HepG2 (cell line): ENCODE measurements around the gene RPUSD3. TPM values are rescaled to one million over a fixed set of nuclear protein-coding genes. Genes with fewer than 3 reads are reported as not detected.

Experiments
- BHLHE40 ChIP-seq: IDR thresholded peaks from 2 replicates; pipeline ENCODE4 v1.6.1; 2011; ENCODE audit warnings: low read length, improper control_type of control experiment
- CREB1 ChIP-seq, 2 experiments: fragments of 450-650 bp in 1 of 2; IDR thresholded peaks; 2 replicates each; pipeline ENCODE4 v1.6.1; 2016 to 2017; ENCODE audit warnings: control low read depth in 1 of 2, mild to moderate bottlenecking in 1 of 2, missing compliant biosample characterization in 1 of 2, missing genetic modification characterization in 1 of 2
- EP300 ChIP-seq, 3 experiments: sonication (generic) in 1 of 3; formaldehyde crosslinking in 1 of 3; IDR thresholded peaks; 2 replicates each; pipeline versions ENCODE4 v1.5.1 to v1.6.1; 2011 to 2020; ENCODE audit warnings: low read depth in 2 of 3, low read length in 2 of 3, borderline replicate concordance in 1 of 3, improper control_type of control experiment in 1 of 3, mild to moderate bottlenecking in 1 of 3, missing genetic modification reagents in 1 of 3, moderate library complexity in 1 of 3
- HOXD1 ChIP-seq: sonication (generic); formaldehyde crosslinking; IDR thresholded peaks from 2 replicates; pipeline ENCODE4 v1.5.0; 2020; ENCODE audit warnings: missing genetic modification reagents
- PBX3 ChIP-seq: sonication (generic); formaldehyde crosslinking; IDR thresholded peaks from 2 replicates; pipeline ENCODE4 v1.8.1; 2023; ENCODE audit warnings: missing genetic modification reagents, inconsistent platforms, borderline replicate concordance
- PHF8 ChIP-seq: sonication (generic); formaldehyde crosslinking; IDR thresholded peaks from 2 replicates; pipeline ENCODE4 v1.5.0; 2020; ENCODE audit warnings: missing genetic modification reagents
- POGK ChIP-seq: sonication (generic); formaldehyde crosslinking; conservative IDR thresholded peaks from 2 replicates; pipeline ENCODE4 v1.8.0; 2022; ENCODE audit warnings: mild to moderate bottlenecking, moderate library complexity, missing genetic modification reagents
- SIX1 ChIP-seq: sonication (generic); formaldehyde crosslinking; IDR thresholded peaks from 2 replicates; pipeline ENCODE4 v1.4.0; 2020; ENCODE audit warnings: missing genetic modification reagents, borderline replicate concordance
- TEAD3 ChIP-seq: optimal IDR thresholded peaks from 2 replicates; pipeline ENCODE3; 2016; ENCODE audit warnings: borderline replicate concordance
- TMF1 ChIP-seq: sonication (generic); formaldehyde crosslinking; IDR thresholded peaks from 2 replicates; pipeline ENCODE4 v1.8.1; 2022; ENCODE audit warnings: low read depth, missing genetic modification reagents
- ZBTB46 ChIP-seq: sonication (generic); formaldehyde crosslinking; IDR thresholded peaks from 2 replicates; pipeline ENCODE4 v1.4.0; 2020; ENCODE audit warnings: mild to moderate bottlenecking, missing genetic modification reagents, borderline replicate concordance
- ZNF777 ChIP-seq: sonication (generic); formaldehyde crosslinking; IDR thresholded peaks from 2 replicates; pipeline ENCODE4 v1.4.0; 2020; ENCODE audit warnings: missing genetic modification reagents
- polyA plus RNA-seq, 8 experiments: library from polyadenylated mRNA; depleted of rRNA in 3 of 8; stranded (reverse) in 7 of 8; unstranded in 1 of 8; fragments of >200 nt; fragmentation: Illumina TruSeq in 4 of 8; extraction: Trizol in 4 of 8; gene quantifications; 2 replicates each; pipeline versions ENCODE4 v1.2.1 to v1.2.3, GENCODE V29; 2011 to 2016; ENCODE audit warnings: low read depth in 4 of 8, missing spikeins in 1 of 8, mixed read lengths in 1 of 8; ENCODE audit not compliant: insufficient read depth in 1 of 8
- total RNA-seq, 5 experiments: library from RNA; depleted of rRNA; stranded (reverse); fragments of >200 nt; fragmentation: Illumina TruSeq; extraction: Trizol; gene quantifications; 2 replicates each; pipeline ENCODE4 v1.2.3, GENCODE V29; 2016; ENCODE audit warnings: low read depth in 1 of 5
- TF ChIP-seq, protein P1 (sequence below): sonication (generic); formaldehyde crosslinking; IDR thresholded peaks from 2 replicates; pipeline ENCODE4 v1.5.0; 2020; ENCODE audit warnings: mild to moderate bottlenecking, missing genetic modification reagents
- TF ChIP-seq, protein P2 (sequence below): sonication (generic); IDR thresholded peaks from 2 replicates; pipeline ENCODE4 v1.6.1; 2016; ENCODE audit warnings: low read depth, borderline replicate concordance
- TF ChIP-seq, protein P3 (sequence below): sonication (generic); formaldehyde crosslinking; IDR thresholded peaks from 2 replicates; pipeline ENCODE4 v1.5.1; 2020; ENCODE audit warnings: mild to moderate bottlenecking, missing genetic modification reagents, moderate library complexity

Gene RPUSD3
- total and polyA plus RNA-seq, 2 of the 13 experiments (the other 11 are each of a cell fraction or from before 2014, with no cell fraction given): 32.1 to 48.7 TPM

GRCh38 chr3:9843715-9844438 is at the start of gene RPUSD3 (continued):
- TF ChIP-seq, protein P1, sequence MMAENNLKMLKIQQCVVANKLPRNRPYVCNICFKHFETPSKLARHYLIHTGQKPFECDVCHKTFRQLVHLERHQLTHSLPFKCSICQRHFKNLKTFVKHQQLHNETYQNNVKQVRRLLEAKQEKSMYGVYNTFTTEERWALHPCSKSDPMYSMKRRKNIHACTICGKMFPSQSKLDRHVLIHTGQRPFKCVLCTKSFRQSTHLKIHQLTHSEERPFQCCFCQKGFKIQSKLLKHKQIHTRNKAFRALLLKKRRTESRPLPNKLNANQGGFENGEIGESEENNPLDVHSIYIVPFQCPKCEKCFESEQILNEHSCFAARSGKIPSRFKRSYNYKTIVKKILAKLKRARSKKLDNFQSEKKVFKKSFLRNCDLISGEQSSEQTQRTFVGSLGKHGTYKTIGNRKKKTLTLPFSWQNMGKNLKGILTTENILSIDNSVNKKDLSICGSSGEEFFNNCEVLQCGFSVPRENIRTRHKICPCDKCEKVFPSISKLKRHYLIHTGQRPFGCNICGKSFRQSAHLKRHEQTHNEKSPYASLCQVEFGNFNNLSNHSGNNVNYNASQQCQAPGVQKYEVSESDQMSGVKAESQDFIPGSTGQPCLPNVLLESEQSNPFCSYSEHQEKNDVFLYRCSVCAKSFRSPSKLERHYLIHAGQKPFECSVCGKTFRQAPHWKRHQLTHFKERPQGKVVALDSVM (CRISPR knock-in tag): no peak
- TF ChIP-seq HOXD1 (no peak), TMF1 (CRISPR knock-in tag) (peak; percentile 50; the same call in 1 of the 2 replicates), TEAD3 (CRISPR knock-in tag) (peak; percentile 20), CREB1 (IDR thresholded peaks at IDR 0.05) (peak; percentile 34; the same call in 1 of the 2 replicates), CREB1 (CRISPR knock-in tag; IDR thresholded peaks at IDR 0.05) (peak; percentile 32; the same call in 1 of the 2 replicates), ZNF777 (peak; percentile 67; the same call in 1 of the 2 replicates), BHLHE40 (peak; percentile 44; the same call in 1 of the 2 replicates), ZBTB46 (CRISPR knock-in tag) (no peak), POGK (no peak), SIX1 (CRISPR knock-in tag) (no peak), PBX3 (CRISPR knock-in tag) (peak; percentile 68; the same call in 1 of the 2 replicates), EP300 (IDR thresholded peaks at IDR 0.05; ENCODE audit: low read depth in 2 of 2, low read length in 2 of 2) (no peak), EP300 (CRISPR knock-in tag; IDR thresholded peaks at IDR 0.05; ENCODE audit: borderline replicate concordance) (no peak; the same call in 1 of the 2 replicates), PHF8 (CRISPR knock-in tag) (peak; percentile 95)
- TF ChIP-seq, protein P2, sequence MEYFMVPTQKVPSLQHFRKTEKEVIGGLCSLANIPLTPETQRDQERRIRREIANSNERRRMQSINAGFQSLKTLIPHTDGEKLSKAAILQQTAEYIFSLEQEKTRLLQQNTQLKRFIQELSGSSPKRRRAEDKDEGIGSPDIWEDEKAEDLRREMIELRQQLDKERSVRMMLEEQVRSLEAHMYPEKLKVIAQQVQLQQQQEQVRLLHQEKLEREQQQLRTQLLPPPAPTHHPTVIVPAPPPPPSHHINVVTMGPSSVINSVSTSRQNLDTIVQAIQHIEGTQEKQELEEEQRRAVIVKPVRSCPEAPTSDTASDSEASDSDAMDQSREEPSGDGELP: no peak
- TF ChIP-seq, protein P3, sequence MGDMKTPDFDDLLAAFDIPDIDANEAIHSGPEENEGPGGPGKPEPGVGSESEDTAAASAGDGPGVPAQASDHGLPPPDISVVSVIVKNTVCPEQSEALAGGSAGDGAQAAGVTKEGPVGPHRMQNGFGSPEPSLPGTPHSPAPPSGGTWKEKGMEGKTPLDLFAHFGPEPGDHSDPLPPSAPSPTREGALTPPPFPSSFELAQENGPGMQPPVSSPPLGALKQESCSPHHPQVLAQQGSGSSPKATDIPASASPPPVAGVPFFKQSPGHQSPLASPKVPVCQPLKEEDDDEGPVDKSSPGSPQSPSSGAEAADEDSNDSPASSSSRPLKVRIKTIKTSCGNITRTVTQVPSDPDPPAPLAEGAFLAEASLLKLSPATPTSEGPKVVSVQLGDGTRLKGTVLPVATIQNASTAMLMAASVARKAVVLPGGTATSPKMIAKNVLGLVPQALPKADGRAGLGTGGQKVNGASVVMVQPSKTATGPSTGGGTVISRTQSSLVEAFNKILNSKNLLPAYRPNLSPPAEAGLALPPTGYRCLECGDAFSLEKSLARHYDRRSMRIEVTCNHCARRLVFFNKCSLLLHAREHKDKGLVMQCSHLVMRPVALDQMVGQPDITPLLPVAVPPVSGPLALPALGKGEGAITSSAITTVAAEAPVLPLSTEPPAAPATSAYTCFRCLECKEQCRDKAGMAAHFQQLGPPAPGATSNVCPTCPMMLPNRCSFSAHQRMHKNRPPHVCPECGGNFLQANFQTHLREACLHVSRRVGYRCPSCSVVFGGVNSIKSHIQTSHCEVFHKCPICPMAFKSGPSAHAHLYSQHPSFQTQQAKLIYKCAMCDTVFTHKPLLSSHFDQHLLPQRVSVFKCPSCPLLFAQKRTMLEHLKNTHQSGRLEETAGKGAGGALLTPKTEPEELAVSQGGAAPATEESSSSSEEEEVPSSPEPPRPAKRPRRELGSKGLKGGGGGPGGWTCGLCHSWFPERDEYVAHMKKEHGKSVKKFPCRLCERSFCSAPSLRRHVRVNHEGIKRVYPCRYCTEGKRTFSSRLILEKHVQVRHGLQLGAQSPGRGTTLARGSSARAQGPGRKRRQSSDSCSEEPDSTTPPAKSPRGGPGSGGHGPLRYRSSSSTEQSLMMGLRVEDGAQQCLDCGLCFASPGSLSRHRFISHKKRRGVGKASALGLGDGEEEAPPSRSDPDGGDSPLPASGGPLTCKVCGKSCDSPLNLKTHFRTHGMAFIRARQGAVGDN: peak; percentile 91
